ENCODE data around the gene NBPF11.

DNA sequence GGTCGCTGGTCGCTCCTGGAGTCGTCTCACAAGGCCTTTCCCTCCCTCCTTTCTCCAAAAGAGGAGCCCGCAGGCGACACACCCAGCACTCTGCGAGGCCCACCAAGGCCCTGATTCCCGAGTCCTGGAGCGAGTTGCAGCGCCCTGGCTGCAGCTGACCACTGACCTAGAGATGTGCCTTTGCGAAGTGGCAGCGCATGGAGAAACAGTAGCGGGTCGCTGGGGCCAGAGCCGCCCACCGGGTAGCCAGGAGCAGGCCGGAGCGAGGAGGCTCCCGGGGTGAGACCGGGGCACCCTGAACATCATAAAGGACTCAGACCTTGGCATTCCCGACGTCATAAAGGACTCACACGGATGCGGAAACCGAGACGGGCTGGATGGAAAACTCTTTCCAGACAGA, 10.3 kb upstream of the NBPF11 start:
- TF ChIP-seq, protein P1, sequence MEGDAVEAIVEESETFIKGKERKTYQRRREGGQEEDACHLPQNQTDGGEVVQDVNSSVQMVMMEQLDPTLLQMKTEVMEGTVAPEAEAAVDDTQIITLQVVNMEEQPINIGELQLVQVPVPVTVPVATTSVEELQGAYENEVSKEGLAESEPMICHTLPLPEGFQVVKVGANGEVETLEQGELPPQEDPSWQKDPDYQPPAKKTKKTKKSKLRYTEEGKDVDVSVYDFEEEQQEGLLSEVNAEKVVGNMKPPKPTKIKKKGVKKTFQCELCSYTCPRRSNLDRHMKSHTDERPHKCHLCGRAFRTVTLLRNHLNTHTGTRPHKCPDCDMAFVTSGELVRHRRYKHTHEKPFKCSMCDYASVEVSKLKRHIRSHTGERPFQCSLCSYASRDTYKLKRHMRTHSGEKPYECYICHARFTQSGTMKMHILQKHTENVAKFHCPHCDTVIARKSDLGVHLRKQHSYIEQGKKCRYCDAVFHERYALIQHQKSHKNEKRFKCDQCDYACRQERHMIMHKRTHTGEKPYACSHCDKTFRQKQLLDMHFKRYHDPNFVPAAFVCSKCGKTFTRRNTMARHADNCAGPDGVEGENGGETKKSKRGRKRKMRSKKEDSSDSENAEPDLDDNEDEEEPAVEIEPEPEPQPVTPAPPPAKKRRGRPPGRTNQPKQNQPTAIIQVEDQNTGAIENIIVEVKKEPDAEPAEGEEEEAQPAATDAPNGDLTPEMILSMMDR (IDR thresholded peaks at IDR 0.05), result no peak
- TF ChIP-seq POLR2A (IDR thresholded peaks at IDR 0.05), result no peak

Measured in transverse colon (tissue), 3 donors.